ENCODE data around the gene LRRC17.

DNA sequence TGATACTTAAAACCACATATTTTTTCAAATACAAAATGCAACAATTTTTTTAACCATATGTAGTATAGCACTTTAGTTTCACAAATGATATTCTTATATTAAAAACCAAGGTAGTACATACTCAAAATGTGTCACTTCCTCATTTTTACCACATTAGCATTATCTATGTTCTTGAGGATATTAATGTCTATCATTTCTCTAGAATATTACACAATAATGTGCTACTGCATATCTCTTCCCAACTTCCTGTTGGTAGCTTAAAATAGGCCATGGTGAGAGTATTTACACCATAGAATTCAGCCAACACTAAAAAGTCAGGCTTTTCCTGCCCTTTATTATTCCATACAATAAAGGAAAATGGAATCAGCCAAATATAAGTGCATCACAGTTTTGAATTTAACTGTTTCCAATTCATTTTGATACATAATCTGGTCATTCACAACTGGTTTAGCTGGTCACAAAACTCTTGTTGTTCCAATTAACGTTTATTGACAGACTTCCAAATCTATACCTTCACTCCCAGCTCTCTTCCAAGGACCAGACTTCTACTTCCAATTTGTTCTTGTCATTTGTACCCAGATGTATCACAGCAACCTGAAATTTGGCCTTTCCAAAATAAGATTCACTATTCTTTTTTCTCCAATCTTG is 20.0 kb upstream of the LRRC17 start:
- TF ChIP-seq POLR2A (IDR thresholded peaks at IDR 0.05), result no peak
- TF ChIP-seq, protein P1, sequence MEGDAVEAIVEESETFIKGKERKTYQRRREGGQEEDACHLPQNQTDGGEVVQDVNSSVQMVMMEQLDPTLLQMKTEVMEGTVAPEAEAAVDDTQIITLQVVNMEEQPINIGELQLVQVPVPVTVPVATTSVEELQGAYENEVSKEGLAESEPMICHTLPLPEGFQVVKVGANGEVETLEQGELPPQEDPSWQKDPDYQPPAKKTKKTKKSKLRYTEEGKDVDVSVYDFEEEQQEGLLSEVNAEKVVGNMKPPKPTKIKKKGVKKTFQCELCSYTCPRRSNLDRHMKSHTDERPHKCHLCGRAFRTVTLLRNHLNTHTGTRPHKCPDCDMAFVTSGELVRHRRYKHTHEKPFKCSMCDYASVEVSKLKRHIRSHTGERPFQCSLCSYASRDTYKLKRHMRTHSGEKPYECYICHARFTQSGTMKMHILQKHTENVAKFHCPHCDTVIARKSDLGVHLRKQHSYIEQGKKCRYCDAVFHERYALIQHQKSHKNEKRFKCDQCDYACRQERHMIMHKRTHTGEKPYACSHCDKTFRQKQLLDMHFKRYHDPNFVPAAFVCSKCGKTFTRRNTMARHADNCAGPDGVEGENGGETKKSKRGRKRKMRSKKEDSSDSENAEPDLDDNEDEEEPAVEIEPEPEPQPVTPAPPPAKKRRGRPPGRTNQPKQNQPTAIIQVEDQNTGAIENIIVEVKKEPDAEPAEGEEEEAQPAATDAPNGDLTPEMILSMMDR (IDR thresholded peaks at IDR 0.05), result no peak

All from suprapubic skin (tissue), 3 donors.